Measurements from ENCODE around the gene USP17L12.
"Not testable (repeated sequence)": the region's sequence is repeated elsewhere in the genome, so short reads cannot be mapped to it uniquely, and the experiment has no call there.

DNA sequence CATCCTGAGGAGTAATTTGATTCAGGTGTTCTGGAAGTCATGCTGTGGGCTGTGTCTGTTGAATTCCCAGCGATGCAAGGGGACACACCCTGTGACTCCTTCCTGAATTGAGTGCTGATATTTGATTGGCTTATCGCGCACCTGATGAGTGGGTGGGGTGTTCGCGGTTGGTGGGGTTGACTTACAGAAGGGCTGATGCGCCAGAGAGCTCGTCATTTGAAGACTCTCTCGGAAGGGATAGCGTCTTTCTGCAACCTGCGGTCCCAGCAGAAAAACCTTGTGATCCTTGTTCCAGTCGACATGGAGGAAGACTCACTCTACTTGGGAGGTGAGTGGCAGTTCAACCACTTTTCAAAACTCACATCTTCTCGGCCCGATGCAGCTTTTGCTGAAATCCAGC, at the start of gene USP17L12:
- not testable (repeated sequence) for TF ChIP-seq POLR2A, CTCF (IDR thresholded peaks at IDR 0.05)

Data from heart left ventricle (tissue), 13 donors.